Measurements from ENCODE around the gene FOXA2. TPM values are rescaled to one million over a fixed set of nuclear protein-coding genes. Genes with fewer than 3 reads are reported as not detected.

The FOXA2 gene
- total and polyA plus RNA-seq, 2 of the 13 experiments (the other 11 are each of a cell fraction or from before 2014, with no cell fraction given), result 8.8 to 12.2 TPM

GRCh38 chr20:22582964-22583772, 1.2 kb downstream of the FOXA2 start (continued):
- TF ChIP-seq ZNF746 (CRISPR knock-in tag; IDR thresholded peaks at IDR 0.05) (no peak), GRHL1 (CRISPR knock-in tag; conservative IDR thresholded peaks at IDR 0.05) (no peak), ATF7-NPFF (CRISPR knock-in tag; IDR thresholded peaks at IDR 0.05; ENCODE audit: low read depth) (peak; percentile 59; the same call in 1 of the 2 replicates), ZNF720 (CRISPR knock-in tag; IDR thresholded peaks at IDR 0.05) (0 out of 2 replicates have a peak, but pooled peaks have one; percentile 37), REL (CRISPR knock-in tag; conservative IDR thresholded peaks at IDR 0.05) (no peak; the same call in 1 of the 2 replicates), SNAPC5 (CRISPR knock-in tag; IDR thresholded peaks at IDR 0.05; ENCODE audit: borderline replicate concordance) (no peak), E2F2 (CRISPR knock-in tag; IDR thresholded peaks at IDR 0.05; ENCODE audit: borderline replicate concordance) (no peak), ZNF841 (CRISPR knock-in tag; IDR thresholded peaks at IDR 0.05; ENCODE audit: borderline replicate concordance) (no peak), BRD4 (CRISPR knock-in tag; IDR thresholded peaks at IDR 0.05) (peak; percentile 68), SETDB1 (CRISPR knock-in tag; IDR thresholded peaks at IDR 0.05; ENCODE audit: borderline replicate concordance) (no peak), ZNF629 (CRISPR knock-in tag; conservative IDR thresholded peaks at IDR 0.05) (no peak; the same call in 1 of the 2 replicates), PHF20 (CRISPR knock-in tag; IDR thresholded peaks at IDR 0.05) (no peak), ZNF136 (CRISPR knock-in tag; IDR thresholded peaks at IDR 0.05; ENCODE audit: low read depth) (0 out of 2 replicates have a peak, but pooled peaks have one; percentile 12), ZNF891 (CRISPR knock-in tag; IDR thresholded peaks at IDR 0.05) (no peak; the same call in none of the 2 replicates), SIX4 (CRISPR knock-in tag; IDR thresholded peaks at IDR 0.05) (0 out of 2 replicates have a peak, but pooled peaks have one; percentile 15), E2F1 (CRISPR knock-in tag; IDR thresholded peaks at IDR 0.05) (0 out of 2 replicates have a peak, but pooled peaks have one; percentile 55), ZNF281 (CRISPR knock-in tag; IDR thresholded peaks at IDR 0.05; ENCODE audit: borderline replicate concordance) (no peak), STAT5B (CRISPR knock-in tag; IDR thresholded peaks at IDR 0.05) (no peak)
